Stomach (tissue), 4 donors: ENCODE results near the gene COQ9.

Source experiments
- POLR2A ChIP-seq, 4 donors: fragments of 450-650 bp; IDR thresholded peaks; one replicate each; pipeline ENCODE4 v1.6.1; 2016; ENCODE audit warnings: antibody characterized with exemption in 4 of 4, control low read depth in 2 of 4, mild to moderate bottlenecking in 1 of 4, moderate library complexity in 1 of 4
- POLR2AphosphoS5 ChIP-seq, 3 donors: sonication (generic); formaldehyde crosslinking; IDR thresholded peaks; one replicate each; pipeline ENCODE4 v1.6.1; 2016; ENCODE audit warnings: antibody characterized with exemption in 3 of 3
- TF ChIP-seq, protein P1 (sequence below), 7 experiments: fragments of 450-650 bp in 4 of 7; fragments of 200-600 bp in 3 of 7; sonication (generic) in 3 of 7; IDR thresholded peaks; one replicate each; pipeline ENCODE4 v1.5.1; 2016 to 2019; ENCODE audit warnings: antibody characterized with exemption in 7 of 7, control low read depth in 2 of 7, mild to moderate bottlenecking in 1 of 7

DNA sequence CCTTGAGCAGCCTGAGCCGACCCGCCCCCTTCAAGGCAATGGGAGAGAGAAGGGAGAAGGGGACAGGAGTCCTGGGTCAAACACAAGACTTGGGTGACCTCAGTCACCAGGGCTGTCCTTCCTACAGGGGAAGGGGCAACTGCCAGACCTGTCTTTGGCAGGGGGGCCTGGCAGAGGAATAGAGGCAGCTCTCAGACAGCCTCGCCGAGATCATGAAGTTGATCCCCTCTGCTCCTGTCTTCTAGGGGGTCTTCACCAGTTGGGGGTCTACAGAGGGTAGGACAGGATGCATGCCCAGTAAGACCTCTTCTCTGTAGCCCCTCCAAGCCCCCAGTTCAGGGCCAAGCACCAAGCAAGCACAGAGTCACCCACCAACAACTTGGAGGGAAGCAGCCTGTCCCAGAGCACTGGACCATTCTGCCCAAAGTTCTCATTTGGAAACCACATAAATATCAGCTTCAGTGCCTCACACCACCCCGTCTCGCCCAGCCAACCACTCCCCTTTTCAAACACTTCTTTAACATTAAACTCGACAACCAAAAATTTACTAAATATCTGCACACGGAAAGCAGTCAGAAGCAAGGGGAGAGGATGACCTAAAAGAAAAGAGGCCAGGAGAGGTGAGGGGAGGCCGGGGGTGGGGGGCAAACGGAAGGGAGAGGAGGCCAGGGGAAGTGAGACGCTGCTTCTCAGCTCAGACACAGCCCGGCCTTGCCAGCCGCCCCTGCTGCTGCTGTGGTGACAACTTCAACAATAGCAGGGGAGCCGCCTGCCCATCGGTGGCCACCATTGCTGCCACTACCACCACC is 31.3 kb downstream of the COQ9 start:
- TF ChIP-seq POLR2A (IDR thresholded peaks at IDR 0.05) (no peak), POLR2AphosphoS5 (IDR thresholded peaks at IDR 0.05) (no peak)
- TF ChIP-seq, protein P1, sequence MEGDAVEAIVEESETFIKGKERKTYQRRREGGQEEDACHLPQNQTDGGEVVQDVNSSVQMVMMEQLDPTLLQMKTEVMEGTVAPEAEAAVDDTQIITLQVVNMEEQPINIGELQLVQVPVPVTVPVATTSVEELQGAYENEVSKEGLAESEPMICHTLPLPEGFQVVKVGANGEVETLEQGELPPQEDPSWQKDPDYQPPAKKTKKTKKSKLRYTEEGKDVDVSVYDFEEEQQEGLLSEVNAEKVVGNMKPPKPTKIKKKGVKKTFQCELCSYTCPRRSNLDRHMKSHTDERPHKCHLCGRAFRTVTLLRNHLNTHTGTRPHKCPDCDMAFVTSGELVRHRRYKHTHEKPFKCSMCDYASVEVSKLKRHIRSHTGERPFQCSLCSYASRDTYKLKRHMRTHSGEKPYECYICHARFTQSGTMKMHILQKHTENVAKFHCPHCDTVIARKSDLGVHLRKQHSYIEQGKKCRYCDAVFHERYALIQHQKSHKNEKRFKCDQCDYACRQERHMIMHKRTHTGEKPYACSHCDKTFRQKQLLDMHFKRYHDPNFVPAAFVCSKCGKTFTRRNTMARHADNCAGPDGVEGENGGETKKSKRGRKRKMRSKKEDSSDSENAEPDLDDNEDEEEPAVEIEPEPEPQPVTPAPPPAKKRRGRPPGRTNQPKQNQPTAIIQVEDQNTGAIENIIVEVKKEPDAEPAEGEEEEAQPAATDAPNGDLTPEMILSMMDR (IDR thresholded peaks at IDR 0.05): no peak
